NT2/D1 (cell line): ENCODE results near the gene APMAP.
"Not testable (repeated sequence)": the region's sequence is repeated elsewhere in the genome, so short reads cannot be mapped to it uniquely, and the experiment has no call there.

Source experiments
- SUZ12 ChIP-seq: IDR thresholded peaks from 2 replicates; pipeline ENCODE4 v1.6.1; 2011; ENCODE audit not compliant: insufficient read length, insufficient read depth; ENCODE audit errors: extremely low read depth
- YY1 ChIP-seq: IDR thresholded peaks from 2 replicates; pipeline ENCODE4 v1.6.1; 2011; ENCODE audit not compliant: insufficient read length, insufficient read depth
- ZNF274 ChIP-seq: IDR thresholded peaks from 2 replicates; pipeline ENCODE4 v1.6.1; 2011; ENCODE audit warnings: mild to moderate bottlenecking, low read depth, low read length

GRCh38 chr20:24930724-24931688, 61.5 kb downstream of the APMAP start:
- TF ChIP-seq ZNF274, YY1, SUZ12: not testable (repeated sequence)
